K562 (cell line): Measurements from ENCODE around the gene MTA2. TPM values are rescaled to one million over a fixed set of nuclear protein-coding genes. Genes with fewer than 3 reads are reported as not detected.

Source experiments
- ATF1 ChIP-seq, 2 experiments: fragments of 450-650 bp in 1 of 2; IDR thresholded peaks; 2 replicates each; pipeline ENCODE4 v1.6.1; 2016; ENCODE audit warnings: missing compliant biosample characterization in 1 of 2, missing genetic modification characterization in 1 of 2
- DMBX1 ChIP-seq: fragments of 250-450 bp; sonication (Bioruptor Pico); IDR thresholded peaks from 2 replicates; pipeline ENCODE4 v1.8.0; 2022; ENCODE audit warnings: inconsistent platforms, mild to moderate bottlenecking, moderate library complexity, borderline replicate concordance
- ELF4 ChIP-seq: fragments of 450-650 bp; formaldehyde crosslinking; IDR thresholded peaks from 2 replicates; pipeline ENCODE4 v1.4.0; 2022; ENCODE audit warnings: missing genetic modification characterization
- GABPB2 ChIP-seq: fragments of 250-450 bp; sonication (Bioruptor Pico); conservative IDR thresholded peaks from 2 replicates; pipeline ENCODE4 v1.5.1; 2021; ENCODE audit warnings: mild to moderate bottlenecking
- GTF2A2 ChIP-seq: IDR thresholded peaks from 2 replicates; pipeline ENCODE4 v1.6.1; 2016; ENCODE audit warnings: mild to moderate bottlenecking, missing genetic modification characterization, missing compliant biosample characterization
- HDAC3 ChIP-seq: fragments of 450-650 bp; IDR thresholded peaks from 2 replicates; pipeline ENCODE4 v1.6.1; 2018; ENCODE audit warnings: borderline replicate concordance, mild to moderate bottlenecking, moderate library complexity; ENCODE audit not compliant: partially characterized antibody
- HNRNPLL ChIP-seq: fragments of 200-400 bp; formaldehyde crosslinking; IDR thresholded peaks from 2 replicates; pipeline ENCODE4 v1.6.1; 2017; ENCODE audit warnings: low read length, low read depth, mild to moderate bottlenecking; ENCODE audit not compliant: poor library complexity, severe bottlenecking
- KHSRP ChIP-seq: fragments of 450-650 bp; IDR thresholded peaks from 2 replicates; pipeline ENCODE4 v1.6.1; 2017
- PRMT5 ChIP-seq: sonication (generic); formaldehyde crosslinking; IDR thresholded peaks from 2 replicates; pipeline ENCODE4 v1.5.0; 2020; ENCODE audit warnings: missing genetic modification reagents
- TCF7 ChIP-seq: sonication (generic); IDR thresholded peaks from 2 replicates; pipeline ENCODE4 v1.6.1; 2016; ENCODE audit warnings: antibody characterized with exemption, borderline replicate concordance
- polyA plus RNA-seq, 8 experiments: library from polyadenylated mRNA; depleted of rRNA in 4 of 8; stranded (reverse) in 5 of 8; unstranded in 3 of 8; fragments of >200 nt; fragmentation: Nextera tagmentation in 2 of 8; fragmentation: Illumina TruSeq in 1 of 8; extraction: Ambion mirVana in 2 of 8; extraction: Trizol in 1 of 8; gene quantifications; 2 replicates each; pipeline versions ENCODE4 v1.2.1 to v1.2.3, GENCODE V29; 2011 to 2014; ENCODE audit warnings: inconsistent platforms in 1 of 8, missing spikeins in 1 of 8
- total RNA-seq, 7 experiments: library from RNA; depleted of rRNA in 6 of 7; stranded (reverse); fragments of >200 nt in 6 of 7; fragmentation: Illumina TruSeq in 2 of 7; extraction: Trizol in 2 of 7; gene quantifications; 2 replicates each; pipeline versions ENCODE4 v1.2.1 to v1.2.3, GENCODE V29; 2011 to 2021; ENCODE audit warnings: low replicate concordance in 1 of 7
- TF ChIP-seq, protein P1 (sequence below), 2 experiments: fragments of 450-650 bp; formaldehyde crosslinking in 1 of 2; IDR thresholded peaks; 2 replicates each; pipeline versions ENCODE4 v1.4.0 to v1.6.1; 2014 to 2020; ENCODE audit warnings: mild to moderate bottlenecking in 2 of 2, borderline replicate concordance in 1 of 2, low read depth in 1 of 2
- TF ChIP-seq, protein P2 (sequence below): fragments of 450-650 bp; IDR thresholded peaks from 2 replicates; pipeline ENCODE4 v1.6.1; 2017; ENCODE audit warnings: antibody characterized with exemption, mild to moderate bottlenecking
- TF ChIP-seq, protein P3 (sequence below), 2 experiments: fragments of 450-650 bp; IDR thresholded peaks; 2 replicates each; pipeline ENCODE4 v1.6.1; 2016

The MTA2 gene
- total and polyA plus RNA-seq, 9 of the 15 experiments (the other 6 are each of a cell fraction or from before 2014, with no cell fraction given): 6.2 to 220 (median 172) TPM

DNA sequence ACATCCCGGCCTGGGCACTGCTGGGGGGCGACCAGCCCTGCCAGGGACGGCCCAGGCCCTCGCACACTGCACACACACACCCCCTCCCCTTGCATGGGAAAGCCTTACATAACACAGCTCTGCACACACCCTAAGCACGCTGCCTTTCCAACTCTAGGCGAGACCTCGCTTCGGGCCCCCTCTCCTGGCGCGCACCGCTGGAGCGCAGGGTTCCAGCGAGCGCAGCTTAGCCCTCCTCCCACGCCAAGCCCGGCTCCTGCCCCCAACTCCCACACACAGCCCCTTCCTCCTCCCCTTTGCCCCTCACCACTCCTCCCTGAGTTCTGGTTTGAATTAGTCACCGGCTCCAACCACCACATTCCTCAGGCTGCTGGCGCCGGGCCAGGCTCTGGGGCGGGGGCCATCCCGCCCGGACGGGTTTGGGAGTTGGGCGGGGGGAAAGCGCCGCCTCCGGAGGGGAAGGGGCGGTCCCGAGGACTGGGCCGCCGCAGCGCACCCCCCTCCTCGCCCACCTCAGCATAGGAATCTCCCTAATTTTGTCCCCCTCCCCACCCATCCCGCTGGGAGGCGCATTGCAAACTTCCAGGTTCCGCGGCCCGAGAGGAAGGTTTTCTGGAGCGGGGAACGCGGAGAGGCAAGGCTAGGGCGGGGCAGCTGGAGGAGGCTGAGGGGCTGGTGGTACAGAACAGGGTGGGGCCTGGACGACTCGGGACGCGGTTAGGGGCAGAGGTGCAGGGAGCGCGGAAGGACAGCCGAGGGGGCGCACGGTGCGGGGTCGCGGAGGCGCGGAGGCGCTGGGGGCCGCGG is 56.0 kb downstream of the MTA2 start (continued):
- TF ChIP-seq, protein P1, sequence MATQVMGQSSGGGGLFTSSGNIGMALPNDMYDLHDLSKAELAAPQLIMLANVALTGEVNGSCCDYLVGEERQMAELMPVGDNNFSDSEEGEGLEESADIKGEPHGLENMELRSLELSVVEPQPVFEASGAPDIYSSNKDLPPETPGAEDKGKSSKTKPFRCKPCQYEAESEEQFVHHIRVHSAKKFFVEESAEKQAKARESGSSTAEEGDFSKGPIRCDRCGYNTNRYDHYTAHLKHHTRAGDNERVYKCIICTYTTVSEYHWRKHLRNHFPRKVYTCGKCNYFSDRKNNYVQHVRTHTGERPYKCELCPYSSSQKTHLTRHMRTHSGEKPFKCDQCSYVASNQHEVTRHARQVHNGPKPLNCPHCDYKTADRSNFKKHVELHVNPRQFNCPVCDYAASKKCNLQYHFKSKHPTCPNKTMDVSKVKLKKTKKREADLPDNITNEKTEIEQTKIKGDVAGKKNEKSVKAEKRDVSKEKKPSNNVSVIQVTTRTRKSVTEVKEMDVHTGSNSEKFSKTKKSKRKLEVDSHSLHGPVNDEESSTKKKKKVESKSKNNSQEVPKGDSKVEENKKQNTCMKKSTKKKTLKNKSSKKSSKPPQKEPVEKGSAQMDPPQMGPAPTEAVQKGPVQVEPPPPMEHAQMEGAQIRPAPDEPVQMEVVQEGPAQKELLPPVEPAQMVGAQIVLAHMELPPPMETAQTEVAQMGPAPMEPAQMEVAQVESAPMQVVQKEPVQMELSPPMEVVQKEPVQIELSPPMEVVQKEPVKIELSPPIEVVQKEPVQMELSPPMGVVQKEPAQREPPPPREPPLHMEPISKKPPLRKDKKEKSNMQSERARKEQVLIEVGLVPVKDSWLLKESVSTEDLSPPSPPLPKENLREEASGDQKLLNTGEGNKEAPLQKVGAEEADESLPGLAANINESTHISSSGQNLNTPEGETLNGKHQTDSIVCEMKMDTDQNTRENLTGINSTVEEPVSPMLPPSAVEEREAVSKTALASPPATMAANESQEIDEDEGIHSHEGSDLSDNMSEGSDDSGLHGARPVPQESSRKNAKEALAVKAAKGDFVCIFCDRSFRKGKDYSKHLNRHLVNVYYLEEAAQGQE (IDR thresholded peaks at IDR 0.05; ENCODE audit: borderline replicate concordance): no peak
- TF ChIP-seq, protein P1 (CRISPR knock-in tag; IDR thresholded peaks at IDR 0.05; ENCODE audit: low read depth): no peak
- peak; percentile 59; the same call in 1 of the 2 replicates for TF ChIP-seq TCF7
- TF ChIP-seq HNRNPLL: no peak
- TF ChIP-seq ELF4 (CRISPR knock-in tag): peak; percentile 76; the same call in 1 of the 2 replicates
- TF ChIP-seq HDAC3: no peak
- no peak for TF ChIP-seq KHSRP
- TF ChIP-seq GABPB2: no peak
- TF ChIP-seq, protein P2, sequence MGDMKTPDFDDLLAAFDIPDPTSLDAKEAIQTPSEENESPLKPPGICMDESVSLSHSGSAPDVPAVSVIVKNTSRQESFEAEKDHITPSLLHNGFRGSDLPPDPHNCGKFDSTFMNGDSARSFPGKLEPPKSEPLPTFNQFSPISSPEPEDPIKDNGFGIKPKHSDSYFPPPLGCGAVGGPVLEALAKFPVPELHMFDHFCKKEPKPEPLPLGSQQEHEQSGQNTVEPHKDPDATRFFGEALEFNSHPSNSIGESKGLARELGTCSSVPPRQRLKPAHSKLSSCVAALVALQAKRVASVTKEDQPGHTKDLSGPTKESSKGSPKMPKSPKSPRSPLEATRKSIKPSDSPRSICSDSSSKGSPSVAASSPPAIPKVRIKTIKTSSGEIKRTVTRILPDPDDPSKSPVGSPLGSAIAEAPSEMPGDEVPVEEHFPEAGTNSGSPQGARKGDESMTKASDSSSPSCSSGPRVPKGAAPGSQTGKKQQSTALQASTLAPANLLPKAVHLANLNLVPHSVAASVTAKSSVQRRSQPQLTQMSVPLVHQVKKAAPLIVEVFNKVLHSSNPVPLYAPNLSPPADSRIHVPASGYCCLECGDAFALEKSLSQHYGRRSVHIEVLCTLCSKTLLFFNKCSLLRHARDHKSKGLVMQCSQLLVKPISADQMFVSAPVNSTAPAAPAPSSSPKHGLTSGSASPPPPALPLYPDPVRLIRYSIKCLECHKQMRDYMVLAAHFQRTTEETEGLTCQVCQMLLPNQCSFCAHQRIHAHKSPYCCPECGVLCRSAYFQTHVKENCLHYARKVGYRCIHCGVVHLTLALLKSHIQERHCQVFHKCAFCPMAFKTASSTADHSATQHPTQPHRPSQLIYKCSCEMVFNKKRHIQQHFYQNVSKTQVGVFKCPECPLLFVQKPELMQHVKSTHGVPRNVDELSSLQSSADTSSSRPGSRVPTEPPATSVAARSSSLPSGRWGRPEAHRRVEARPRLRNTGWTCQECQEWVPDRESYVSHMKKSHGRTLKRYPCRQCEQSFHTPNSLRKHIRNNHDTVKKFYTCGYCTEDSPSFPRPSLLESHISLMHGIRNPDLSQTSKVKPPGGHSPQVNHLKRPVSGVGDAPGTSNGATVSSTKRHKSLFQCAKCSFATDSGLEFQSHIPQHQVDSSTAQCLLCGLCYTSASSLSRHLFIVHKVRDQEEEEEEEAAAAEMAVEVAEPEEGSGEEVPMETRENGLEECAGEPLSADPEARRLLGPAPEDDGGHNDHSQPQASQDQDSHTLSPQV: no peak
- no peak for TF ChIP-seq ATF1 (CRISPR knock-in tag; IDR thresholded peaks at IDR 0.05)
- TF ChIP-seq ATF1 (tag; IDR thresholded peaks at IDR 0.05): no peak
- no peak for TF ChIP-seq DMBX1 (CRISPR knock-in tag)
- no peak; the same call in 1 of the 2 replicates for TF ChIP-seq PRMT5 (CRISPR knock-in tag)
- TF ChIP-seq, protein P3, sequence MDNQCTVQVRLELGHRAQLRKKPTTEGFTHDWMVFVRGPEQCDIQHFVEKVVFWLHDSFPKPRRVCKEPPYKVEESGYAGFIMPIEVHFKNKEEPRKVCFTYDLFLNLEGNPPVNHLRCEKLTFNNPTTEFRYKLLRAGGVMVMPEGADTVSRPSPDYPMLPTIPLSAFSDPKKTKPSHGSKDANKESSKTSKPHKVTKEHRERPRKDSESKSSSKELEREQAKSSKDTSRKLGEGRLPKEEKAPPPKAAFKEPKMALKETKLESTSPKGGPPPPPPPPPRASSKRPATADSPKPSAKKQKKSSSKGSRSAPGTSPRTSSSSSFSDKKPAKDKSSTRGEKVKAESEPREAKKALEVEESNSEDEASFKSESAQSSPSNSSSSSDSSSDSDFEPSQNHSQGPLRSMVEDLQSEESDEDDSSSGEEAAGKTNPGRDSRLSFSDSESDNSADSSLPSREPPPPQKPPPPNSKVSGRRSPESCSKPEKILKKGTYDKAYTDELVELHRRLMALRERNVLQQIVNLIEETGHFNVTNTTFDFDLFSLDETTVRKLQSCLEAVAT (IDR thresholded peaks at IDR 0.05): peak; percentile 20 to 63; a peak in 3 of 4 replicates
- no peak for TF ChIP-seq GTF2A2
